Measurements from ENCODE around the gene ARFGAP3. TPM values are rescaled to one million over a fixed set of nuclear protein-coding genes. Genes with fewer than 3 reads are reported as not detected.

The ARFGAP3 gene
- polyA plus RNA-seq, 1 of the 3 experiments (the other 2 are of a cell fraction): 12.6 TPM

GRCh38 chr22:42895541-42895981, 38.5 kb upstream of the ARFGAP3 start:
- ChIA-PET POLR2A (no interaction called here), CTCF (interaction anchor here (2.0 kb wide), 1 partner anchor 28 kb away, joined by 10 read pairs; no protein-coding TSS in a partner anchor)
- H3K4me1 ChIP-seq (ENCODE audit: control insufficient read depth in 1 of 2, insufficient read depth in 2 of 2, low read depth in 1 of 2, low read length in 1 of 2): no peaks in the 10 kb centered on the region
- H3F3A ChIP-seq (replicated peaks; ENCODE audit: insufficient read depth): no peaks in the 10 kb centered on the region
- no peak overlapping the region for H3K4me2 ChIP-seq
- no peak overlapping the region for H3K9ac ChIP-seq
- H3K27ac ChIP-seq (ENCODE audit: low read depth in 2 of 2, low read length in 1 of 2): no peak overlapping the region
- TF ChIP-seq FOSL2 (IDR thresholded peaks at IDR 0.05; ENCODE audit: borderline replicate concordance, low read depth) (no peak), MXI1 (IDR thresholded peaks at IDR 0.05; ENCODE audit: low read depth, low read length) (no peak), RCOR1 (IDR thresholded peaks at IDR 0.05; ENCODE audit: low read length) (no peak), IRF3 (IDR thresholded peaks at IDR 0.05; ENCODE audit: low read depth, low read length) (no peak), RXRA (IDR thresholded peaks at IDR 0.05; ENCODE audit: borderline replicate concordance, low read depth) (no peak), CTCF (IDR thresholded peaks at IDR 0.05) (no peak), FOXM1 (IDR thresholded peaks at IDR 0.05; ENCODE audit: low read depth) (no peak), SMC3 (IDR thresholded peaks at IDR 0.05; ENCODE audit: low read depth, low read length) (no peak)
- H3K9me2 ChIP-seq: no peaks in the 10 kb centered on the region
- no peaks in the 10 kb centered on the region for H3K36me3 ChIP-seq (replicated peaks in 1 of 2; ENCODE audit: control insufficient read depth in 1 of 2, insufficient read depth in 2 of 2, low read length in 1 of 2)
- DNase-seq: no peak
- no peak overlapping the region for H3K4me3 ChIP-seq (ENCODE audit: low read depth in 2 of 2, low read length in 1 of 2)
- no peaks in the 10 kb centered on the region for H3K27me3 ChIP-seq (ENCODE audit: insufficient read depth)
- H3K9me3 ChIP-seq: no peaks in the 10 kb centered on the region
- 95% methylated on average over 3 of the region's 9 CpGs for WGBS (ENCODE audit: low lambda C conversion rate)
- H2AFZ ChIP-seq (ENCODE audit: low read depth): no peak overlapping the region
- H4K20me1 ChIP-seq (ENCODE audit: insufficient read depth): no peaks in the 10 kb centered on the region
- peaks cover 4% of the 10 kb centered on the region; the same call in 1 of the 2 replicates for H3K79me2 ChIP-seq (ENCODE audit: insufficient read depth)

- H3K36me3 ChIP-seq (replicated peaks in 1 of 2; ENCODE audit: control insufficient read depth in 1 of 2, insufficient read depth in 2 of 2, low read length in 1 of 2): no peaks in the 10 kb centered on the region
- no peaks in the 10 kb centered on the region for H3K27me3 ChIP-seq (ENCODE audit: insufficient read depth)
- no peak overlapping the region for H3K4me2 ChIP-seq
- H3K9me3 ChIP-seq: no peaks in the 10 kb centered on the region
- no peaks in the 10 kb centered on the region for H4K20me1 ChIP-seq (ENCODE audit: insufficient read depth)
- no peak for TF ChIP-seq NFIC (IDR thresholded peaks at IDR 0.05; ENCODE audit: borderline replicate concordance)
- TF ChIP-seq EZH2phosphoT487 (IDR thresholded peaks at IDR 0.05; ENCODE audit: borderline replicate concordance, low read depth): no peak
- TF ChIP-seq FOXJ3 (CRISPR knock-in tag; IDR thresholded peaks at IDR 0.05): no peak
- TF ChIP-seq RAD21 (IDR thresholded peaks at IDR 0.05; ENCODE audit: low read length): no peak
- no peak for TF ChIP-seq POLR2AphosphoS5 (IDR thresholded peaks at IDR 0.05; ENCODE audit: low read depth, low read length)
- TF ChIP-seq MXI1 (IDR thresholded peaks at IDR 0.05; ENCODE audit: low read depth, low read length): no peak
- no peak for TF ChIP-seq SMC3 (IDR thresholded peaks at IDR 0.05; ENCODE audit: low read depth, low read length)
- TF ChIP-seq USF1 (IDR thresholded peaks at IDR 0.05; ENCODE audit: borderline replicate concordance, low read depth): no peak
- no peak for TF ChIP-seq RXRA (IDR thresholded peaks at IDR 0.05; ENCODE audit: borderline replicate concordance, low read depth)
- no peak for TF ChIP-seq FOXM1 (IDR thresholded peaks at IDR 0.05; ENCODE audit: low read depth)
- no peaks in the 10 kb centered on the region for H3K9me2 ChIP-seq
- peaks cover 4% of the 10 kb centered on the region; the same call in 1 of the 2 replicates for H3K79me2 ChIP-seq (ENCODE audit: insufficient read depth)
- H3K4me3 ChIP-seq (ENCODE audit: low read depth in 2 of 2, low read length in 1 of 2): no peak overlapping the region
- H2AFZ ChIP-seq (ENCODE audit: low read depth): no peak overlapping the region
- POLR2A ChIA-PET: no interaction called here
- H3K4me1 ChIP-seq (ENCODE audit: control insufficient read depth in 1 of 2, insufficient read depth in 2 of 2, low read depth in 1 of 2, low read length in 1 of 2): no peaks in the 10 kb centered on the region
- no peak for DNase-seq
- H3K9ac ChIP-seq: no peak overlapping the region
- H3K27ac ChIP-seq (ENCODE audit: low read depth in 2 of 2, low read length in 1 of 2): no peak overlapping the region
- no peaks in the 10 kb centered on the region for H3F3A ChIP-seq (replicated peaks; ENCODE audit: insufficient read depth)
- 54% methylated on average over 4 of the region's 7 CpGs for WGBS (ENCODE audit: low lambda C conversion rate)
- CTCF ChIA-PET: interaction anchor here (2.0 kb wide), 1 partner anchor 27 kb away, joined by 10 read pairs; no protein-coding TSS in a partner anchor
Measured at GRCh38 chr22:42895087-42895486, 38.0 kb upstream of the ARFGAP3 start.

All from SK-N-SH (cell line).